Esophagus muscularis mucosa (tissue), 3 donors: Measurements from ENCODE around the gene FXYD6.

Experiments used
- POLR2A ChIP-seq: fragments of 450-650 bp; IDR thresholded peaks from one replicate; pipeline ENCODE4 v1.6.1; 2017; ENCODE audit warnings: antibody characterized with exemption, moderate library complexity, mild to moderate bottlenecking, low read depth
- TF ChIP-seq, protein P1 (sequence below), 3 experiments: fragments of 200-600 bp in 2 of 3; fragments of 450-650 bp in 1 of 3; sonication (generic) in 2 of 3; IDR thresholded peaks; one replicate each; pipeline ENCODE4 v1.5.1; 2017 to 2019; ENCODE audit warnings: antibody characterized with exemption in 3 of 3, mild to moderate bottlenecking in 2 of 3, moderate library complexity in 1 of 3

DNA sequence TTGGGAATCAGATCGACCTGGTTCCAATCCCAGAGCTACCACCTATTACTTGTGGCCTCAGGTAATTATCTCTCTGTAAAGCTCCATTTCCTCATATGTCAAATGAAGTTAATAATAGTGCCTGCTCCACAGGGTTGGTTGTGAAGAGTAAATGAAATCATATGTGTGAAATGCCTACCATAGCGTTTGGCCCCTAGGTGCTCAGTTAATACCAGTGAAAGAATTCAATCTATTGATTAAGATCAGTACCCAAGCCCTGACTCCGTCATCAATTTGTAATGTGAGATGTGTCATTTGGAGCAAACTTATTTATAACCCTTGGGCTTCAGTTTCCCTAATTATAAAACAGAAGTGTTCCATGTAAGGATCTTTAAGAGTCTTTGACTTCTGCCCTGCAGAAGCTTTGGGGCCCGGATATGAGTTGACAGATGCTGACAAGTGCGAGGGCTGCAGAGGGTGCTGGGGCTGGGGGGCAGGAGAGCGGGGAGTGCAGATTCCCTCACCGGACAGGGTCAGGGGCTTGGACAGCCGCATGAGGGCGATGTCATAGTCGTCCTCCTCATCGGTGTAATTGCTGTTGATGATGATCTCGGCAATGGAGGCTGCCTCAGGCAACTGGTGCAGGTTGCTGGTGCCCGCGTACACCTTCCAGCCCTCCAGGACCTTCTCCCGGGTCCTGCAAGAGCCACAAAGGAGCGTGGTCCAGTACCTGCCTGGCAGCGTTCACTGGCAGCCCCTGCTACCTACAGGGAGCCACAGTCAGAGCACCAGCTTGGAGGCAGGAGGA lies 31.8 kb upstream of the FXYD6 start:
- TF ChIP-seq POLR2A: no peak
- TF ChIP-seq, protein P1, sequence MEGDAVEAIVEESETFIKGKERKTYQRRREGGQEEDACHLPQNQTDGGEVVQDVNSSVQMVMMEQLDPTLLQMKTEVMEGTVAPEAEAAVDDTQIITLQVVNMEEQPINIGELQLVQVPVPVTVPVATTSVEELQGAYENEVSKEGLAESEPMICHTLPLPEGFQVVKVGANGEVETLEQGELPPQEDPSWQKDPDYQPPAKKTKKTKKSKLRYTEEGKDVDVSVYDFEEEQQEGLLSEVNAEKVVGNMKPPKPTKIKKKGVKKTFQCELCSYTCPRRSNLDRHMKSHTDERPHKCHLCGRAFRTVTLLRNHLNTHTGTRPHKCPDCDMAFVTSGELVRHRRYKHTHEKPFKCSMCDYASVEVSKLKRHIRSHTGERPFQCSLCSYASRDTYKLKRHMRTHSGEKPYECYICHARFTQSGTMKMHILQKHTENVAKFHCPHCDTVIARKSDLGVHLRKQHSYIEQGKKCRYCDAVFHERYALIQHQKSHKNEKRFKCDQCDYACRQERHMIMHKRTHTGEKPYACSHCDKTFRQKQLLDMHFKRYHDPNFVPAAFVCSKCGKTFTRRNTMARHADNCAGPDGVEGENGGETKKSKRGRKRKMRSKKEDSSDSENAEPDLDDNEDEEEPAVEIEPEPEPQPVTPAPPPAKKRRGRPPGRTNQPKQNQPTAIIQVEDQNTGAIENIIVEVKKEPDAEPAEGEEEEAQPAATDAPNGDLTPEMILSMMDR (IDR thresholded peaks at IDR 0.05): no peak
